NK-92 treated with Interleukin-12 subunit alpha and Interleukin-12 subunit beta, amount 100 ng/mL, for 24 hours (cell line): Measurements from ENCODE around the gene ZNF20.
"Not testable (repeated sequence)": the region's sequence is repeated elsewhere in the genome, so short reads cannot be mapped to it uniquely, and the experiment has no call there.

Source experiments
- DNase-seq: peaks from one replicate; lab custom pipeline; 2025; lab: John Stamatoyannopoulos, UW

ZNF20 gene

DNA sequence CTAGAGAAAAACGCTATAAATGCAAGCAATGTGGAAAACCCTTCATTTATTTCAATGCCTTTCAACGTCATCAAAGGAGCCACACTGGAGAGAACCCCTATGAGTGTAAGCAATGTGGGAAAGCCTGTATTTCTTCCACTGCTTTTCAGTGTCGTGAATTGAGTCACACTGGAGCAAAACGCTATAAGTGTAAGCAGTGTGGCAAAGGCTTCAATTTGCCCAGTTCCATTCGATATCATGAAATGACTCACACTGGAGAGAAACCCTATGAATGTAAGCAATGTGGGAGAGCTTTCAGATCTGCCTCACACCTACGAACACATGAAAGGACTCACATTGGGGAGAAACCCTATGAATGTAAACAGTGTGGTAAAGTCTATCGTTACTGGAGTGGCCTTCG lies 27.4 kb downstream of the ZNF20 start:
- DNase-seq, result no peak

DNA sequence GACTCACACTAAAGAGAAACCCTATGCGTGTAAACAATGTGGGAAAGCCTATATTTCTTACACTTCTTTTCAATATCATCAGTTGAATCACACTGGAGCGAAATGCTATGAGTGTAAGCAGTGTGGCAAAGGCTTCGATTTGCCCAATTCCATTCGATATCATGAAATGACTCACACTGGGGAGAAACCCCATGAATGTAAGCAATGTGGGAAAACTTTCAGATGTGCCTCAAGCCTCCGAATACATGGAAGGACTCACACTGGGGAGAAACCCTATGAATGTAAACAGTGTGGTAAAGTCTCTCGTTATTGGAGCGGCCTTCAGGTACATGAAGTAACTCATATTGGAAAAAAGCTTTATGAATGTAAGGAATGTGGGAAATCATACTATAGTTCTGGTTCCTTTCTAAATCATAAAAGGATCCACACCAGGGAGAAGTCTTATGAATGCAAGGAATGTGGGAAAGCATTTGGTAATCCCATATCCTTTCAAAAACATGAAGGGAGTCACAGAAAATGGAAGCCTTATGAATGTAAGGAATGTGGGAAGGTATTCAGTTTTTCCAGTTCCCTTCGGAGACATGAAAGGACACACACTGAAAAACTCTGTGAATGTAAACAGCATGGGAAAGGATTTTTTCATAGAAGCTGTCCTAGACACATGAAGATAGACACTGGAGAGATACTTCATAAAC lies 28.1 kb downstream of the ZNF20 start:
- no peak for DNase-seq

DNA sequence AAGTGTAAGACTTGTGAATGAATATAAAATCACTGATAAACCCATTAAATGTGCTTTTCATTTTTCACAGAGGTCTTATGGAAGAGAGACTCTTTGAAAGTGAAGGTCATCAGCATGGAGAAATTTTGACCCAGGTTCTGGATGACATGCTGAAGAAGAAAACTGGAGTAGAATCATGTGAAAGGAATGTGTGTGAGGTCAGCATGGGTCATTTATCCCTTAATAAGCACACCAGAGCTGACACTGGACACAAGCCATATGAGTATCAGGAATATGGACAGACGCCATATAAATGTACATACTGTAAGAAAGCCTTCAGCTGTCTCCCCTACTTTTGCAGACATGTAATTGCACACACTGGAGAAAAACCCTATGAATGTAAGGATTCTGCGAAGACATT lies 29.0 kb downstream of the ZNF20 start:
- no peak for DNase-seq

DNA sequence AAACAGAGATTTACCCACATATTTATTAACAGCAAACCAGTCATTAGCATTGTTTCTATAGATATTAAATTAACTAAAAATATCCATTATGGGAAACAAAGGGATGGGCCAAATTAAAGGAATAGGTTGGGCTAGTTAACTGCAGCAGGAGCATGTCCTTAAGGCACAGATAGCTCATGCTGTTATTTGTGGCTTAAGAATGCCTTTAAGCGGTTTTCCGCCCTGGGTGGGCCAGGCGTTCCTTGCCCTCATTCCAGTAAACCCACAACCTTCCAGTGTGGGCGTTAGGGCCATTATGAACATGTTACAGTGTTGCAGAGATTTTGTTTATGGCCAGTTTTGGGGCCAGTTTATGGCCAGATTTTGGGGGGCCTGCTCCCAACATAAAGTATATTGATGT lies 36.2 kb downstream of the ZNF20 start:
- not testable (repeated sequence) for DNase-seq

DNA sequence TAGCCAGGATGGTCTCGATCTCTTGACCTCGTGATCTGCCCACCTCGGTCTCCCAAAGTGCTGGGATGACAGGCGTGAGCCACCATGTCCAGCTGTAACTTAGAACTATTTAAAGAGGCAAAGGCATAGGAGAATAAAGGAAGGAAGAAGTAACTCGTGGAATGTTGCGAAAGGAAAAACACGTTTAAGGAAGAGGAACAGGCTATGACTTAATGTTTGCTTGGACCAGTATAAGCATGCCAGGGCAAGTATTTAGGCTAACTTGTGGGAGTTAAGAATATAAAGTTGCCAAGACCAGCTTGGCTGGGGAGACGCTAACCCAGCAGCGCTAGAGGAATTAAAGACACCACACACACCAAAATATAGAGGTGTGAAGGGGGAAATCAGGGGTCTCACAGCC lies 42.1 kb downstream of the ZNF20 start:
- no peak for DNase-seq

DNA sequence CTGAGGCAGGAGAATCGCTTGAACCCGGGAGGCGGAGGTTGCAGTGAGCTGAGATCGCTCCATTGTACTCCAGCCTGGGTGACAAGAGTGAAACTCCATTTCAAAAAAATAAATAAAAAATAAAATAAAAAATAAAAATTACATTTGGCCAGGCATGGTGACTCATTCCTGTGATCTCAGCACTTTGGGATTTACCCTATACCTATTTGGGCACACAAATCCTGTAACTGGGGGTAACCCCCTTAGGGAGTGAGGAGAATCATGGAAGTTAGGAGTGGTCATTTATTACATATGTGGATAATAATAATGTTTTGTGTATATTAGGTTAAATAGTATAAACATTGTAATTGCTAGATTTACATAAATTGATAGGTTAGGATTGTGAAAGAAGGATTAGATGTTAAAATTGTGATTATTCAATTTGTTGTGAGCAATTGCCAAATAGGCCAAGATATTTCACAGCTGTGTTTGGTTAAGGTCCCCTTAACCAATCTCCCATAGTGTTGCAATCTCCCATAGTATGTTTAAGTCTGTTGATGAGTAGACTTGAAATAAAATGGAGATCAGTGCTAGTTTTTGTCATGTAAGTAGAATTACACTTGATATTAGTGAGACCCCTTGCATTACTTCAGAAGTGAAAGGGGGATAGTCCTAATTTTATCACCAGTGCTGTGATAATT lies 44.9 kb downstream of the ZNF20 start:
- DNase-seq, result no peak

DNA sequence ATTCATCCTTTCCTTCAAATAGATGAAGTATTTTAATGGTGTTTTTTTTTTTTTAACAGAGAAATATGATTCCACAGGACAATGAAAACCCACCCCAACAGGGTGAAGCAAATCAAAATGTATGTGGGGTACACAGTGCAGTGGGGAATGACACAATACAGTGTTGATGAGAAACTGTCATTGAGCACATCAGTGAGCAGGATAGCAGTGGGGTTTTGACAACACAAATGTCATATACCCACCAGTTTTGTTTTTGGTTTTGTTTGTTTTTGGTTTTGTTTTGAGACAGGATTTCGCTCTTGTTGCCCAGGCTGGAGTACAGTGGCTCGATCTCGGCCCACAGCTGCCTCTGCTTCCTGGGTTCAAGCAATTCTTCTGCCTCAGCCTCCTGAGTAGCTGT lies 46.4 kb downstream of the ZNF20 start:
- no peak for DNase-seq

DNA sequence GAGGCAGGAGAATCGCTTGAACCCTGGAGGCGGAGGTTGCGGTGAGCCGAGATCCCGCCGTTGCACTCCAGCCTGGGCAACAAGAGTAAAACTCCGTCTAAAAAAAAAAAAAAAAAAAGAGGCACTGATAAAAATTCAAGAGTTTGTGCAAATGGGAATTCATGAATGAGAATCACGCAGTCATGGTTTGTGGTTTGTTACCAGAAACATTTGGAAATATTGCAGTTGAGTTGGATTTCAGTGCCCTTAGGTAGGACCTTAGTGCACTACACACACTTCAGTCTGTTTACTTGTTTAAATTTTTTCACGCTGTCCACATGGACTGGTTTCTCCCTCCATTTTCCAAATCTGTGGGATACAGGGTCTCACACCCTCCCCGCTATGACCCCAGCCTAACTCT lies 47.2 kb downstream of the ZNF20 start:
- no peak for DNase-seq

DNA sequence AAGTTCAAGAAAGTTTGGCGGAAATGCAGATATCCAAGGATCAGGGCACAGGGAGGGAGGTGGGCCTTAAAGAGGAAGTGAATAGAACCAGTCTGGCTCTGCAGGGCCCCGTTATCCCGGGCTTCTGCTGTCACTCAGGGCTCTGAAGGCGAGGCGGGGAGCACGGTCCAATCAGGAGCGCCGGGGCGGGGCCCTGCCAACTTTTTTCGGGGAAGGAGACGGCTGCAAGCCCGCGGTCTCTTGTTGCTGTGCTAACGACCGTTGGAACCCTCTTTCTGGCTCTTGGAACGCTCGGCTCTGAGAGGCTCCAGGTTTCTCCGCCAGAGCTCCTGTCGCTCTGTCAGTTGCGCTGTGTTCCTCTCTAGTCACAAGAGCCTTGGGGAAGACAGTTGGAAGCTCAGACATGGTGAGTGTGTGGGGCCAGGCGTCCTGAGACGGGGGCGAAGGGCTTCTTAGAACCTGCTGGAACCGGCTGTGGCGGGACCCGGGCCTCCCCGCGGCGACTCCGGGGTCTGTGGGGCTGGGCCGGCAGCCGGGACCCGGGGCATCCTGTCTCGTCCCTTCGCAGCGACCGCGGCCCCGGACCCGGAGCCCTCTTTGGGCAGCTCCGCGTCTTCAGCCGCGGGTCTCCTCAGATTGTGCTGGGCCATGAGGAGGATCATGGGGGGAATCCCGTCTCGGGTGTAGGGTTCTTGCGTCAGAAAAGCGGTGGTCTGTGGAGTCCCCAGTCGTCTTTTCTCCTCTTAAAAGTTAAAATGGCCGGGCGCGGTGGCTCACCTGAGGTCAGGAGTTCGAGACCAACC lies 47.9 kb downstream of the ZNF20 start:
- no peak for DNase-seq

DNA sequence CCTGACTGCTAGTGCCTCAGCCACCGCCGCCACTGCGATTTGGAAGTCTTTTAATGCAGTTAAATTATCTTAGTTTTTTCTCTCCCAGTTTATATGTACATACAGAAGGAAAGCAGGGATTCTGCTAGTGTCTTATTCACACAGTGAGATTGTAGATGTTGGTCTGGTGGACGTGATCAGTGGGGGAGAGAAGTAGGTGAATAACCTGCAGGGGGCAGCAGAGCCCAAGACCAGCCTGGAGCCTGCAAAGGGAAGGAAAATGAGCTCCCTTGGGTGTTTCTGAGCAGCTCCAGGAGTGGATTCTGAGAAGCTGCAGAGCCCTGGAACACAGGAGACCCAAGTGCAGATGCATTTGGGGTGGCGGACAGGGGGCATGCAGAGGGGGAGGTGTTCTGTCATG lies 49.3 kb downstream of the ZNF20 start:
- no peak for DNase-seq

DNA sequence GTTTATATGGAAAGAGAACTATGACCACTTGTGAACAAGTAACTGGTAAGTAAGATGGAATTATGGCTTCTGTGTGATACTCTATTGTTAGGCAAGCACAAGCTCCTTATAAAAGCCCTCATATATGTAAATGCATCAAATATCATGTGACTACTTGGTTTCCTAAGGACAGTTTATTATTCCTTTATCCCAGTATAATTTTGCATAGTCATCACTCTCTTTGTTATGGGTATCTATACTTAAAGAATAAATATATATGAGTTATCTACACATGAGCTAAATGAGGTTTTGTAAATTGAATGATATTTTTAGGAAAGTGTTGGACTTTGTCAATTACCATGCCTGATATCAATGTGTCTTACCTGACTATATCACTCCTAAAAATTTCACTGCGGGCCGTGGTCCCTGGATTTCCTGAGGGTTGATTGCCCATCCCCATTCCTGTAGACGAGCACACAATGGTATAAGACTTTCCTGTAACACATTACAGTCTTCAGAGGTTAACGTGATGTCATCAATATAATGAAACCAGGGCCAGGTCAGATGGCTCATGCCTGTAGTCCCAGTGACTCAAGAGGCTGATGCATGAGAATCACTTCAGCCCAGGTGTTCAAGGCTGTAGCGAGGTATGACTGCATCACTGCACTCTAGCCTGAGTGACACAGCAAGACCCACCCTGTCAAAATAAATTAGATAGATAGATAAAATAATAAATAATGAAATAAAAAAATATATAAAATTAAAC lies 54.9 kb downstream of the ZNF20 start:
- DNase-seq, result no peak

DNA sequence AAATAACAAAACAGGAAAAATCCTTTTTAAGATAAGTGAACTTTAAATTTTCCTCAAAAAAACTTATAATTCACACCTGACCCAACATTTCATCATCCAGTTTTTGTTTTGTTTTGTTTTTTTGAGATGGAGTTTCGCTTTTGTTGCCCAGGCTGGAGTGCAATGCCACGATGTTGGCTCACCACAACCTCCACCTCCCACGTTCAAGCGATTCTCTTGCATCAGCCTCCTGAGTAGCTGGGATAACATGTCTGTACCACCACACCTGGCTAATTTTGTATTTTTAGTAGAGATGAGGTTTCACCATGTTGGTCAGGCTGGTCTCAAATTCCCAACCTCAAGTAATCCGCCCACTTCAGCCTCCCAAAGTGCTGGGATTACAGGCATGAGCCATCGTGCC lies 56.8 kb downstream of the ZNF20 start:
- not testable (repeated sequence) for DNase-seq
